K562 (cell line): ENCODE results near the gene CENPH. TPM values are rescaled to one million over a fixed set of nuclear protein-coding genes. Genes with fewer than 3 reads are reported as not detected.

Source experiments
- ATF7 ChIP-seq: fragments of 450-650 bp; IDR thresholded peaks from 2 replicates; pipeline ENCODE4 v1.7.1; 2014; ENCODE audit warnings: mild to moderate bottlenecking, moderate library complexity
- CEBPG ChIP-seq, 3 experiments: fragments of 200-800 bp in 1 of 3; sonication (Bioruptor generic) in 1 of 3; sonication (generic) in 1 of 3; formaldehyde crosslinking in 1 of 3; IDR thresholded peaks in 2 of 3; conservative IDR thresholded peaks in 1 of 3; 2 replicates each; pipeline versions ENCODE4 v1.6.1 to v1.8.0; 2016 to 2022; ENCODE audit warnings: missing compliant biosample characterization in 2 of 3, missing genetic modification characterization in 2 of 3, mild to moderate bottlenecking in 1 of 3, missing genetic modification reagents in 1 of 3
- CTBP1 ChIP-seq: fragments of 450-650 bp; IDR thresholded peaks from 2 replicates; pipeline ENCODE4 v1.6.1; 2016; ENCODE audit warnings: borderline replicate concordance
- MYC ChIP-seq, 2 experiments: fragments of 250-450 bp in 1 of 2; sonication (Bioruptor Pico) in 1 of 2; IDR thresholded peaks; 2 replicates each; pipeline versions ENCODE4 v1.5.1 to v1.6.1; 2012 to 2021; ENCODE audit warnings: low read depth in 2 of 2, borderline replicate concordance in 1 of 2, improper control_type of control experiment in 1 of 2, low read length in 1 of 2, mild to moderate bottlenecking in 1 of 2, moderate library complexity in 1 of 2
- NFE2 ChIP-seq: IDR thresholded peaks from 2 replicates; pipeline ENCODE4 v1.6.1; 2014; ENCODE audit warnings: antibody characterized with exemption, low read depth
- RCOR1 ChIP-seq, 2 experiments: IDR thresholded peaks; 2 replicates each; pipeline ENCODE4 v1.6.1; 2012; ENCODE audit warnings: low read depth in 2 of 2, low read length in 2 of 2, borderline replicate concordance in 1 of 2, improper control_type of control experiment in 1 of 2
- polyA plus RNA-seq, 8 experiments: library from polyadenylated mRNA; depleted of rRNA in 4 of 8; stranded (reverse) in 5 of 8; unstranded in 3 of 8; fragments of >200 nt; fragmentation: Nextera tagmentation in 2 of 8; fragmentation: Illumina TruSeq in 1 of 8; extraction: Ambion mirVana in 2 of 8; extraction: Trizol in 1 of 8; gene quantifications; 2 replicates each; pipeline versions ENCODE4 v1.2.1 to v1.2.3, GENCODE V29; 2011 to 2014; ENCODE audit warnings: inconsistent platforms in 1 of 8, missing spikeins in 1 of 8
- total RNA-seq, 7 experiments: library from RNA; depleted of rRNA in 6 of 7; stranded (reverse); fragments of >200 nt in 6 of 7; fragmentation: Illumina TruSeq in 2 of 7; extraction: Trizol in 2 of 7; gene quantifications; 2 replicates each; pipeline versions ENCODE4 v1.2.1 to v1.2.3, GENCODE V29; 2011 to 2021; ENCODE audit warnings: low replicate concordance in 1 of 7
- TF ChIP-seq, protein P1 (sequence below), 2 experiments: fragments of 450-650 bp; formaldehyde crosslinking in 1 of 2; IDR thresholded peaks; 2 replicates each; pipeline versions ENCODE4 v1.4.0 to v1.6.1; 2014 to 2020; ENCODE audit warnings: mild to moderate bottlenecking in 2 of 2, borderline replicate concordance in 1 of 2, low read depth in 1 of 2
- TF ChIP-seq, protein P2 (sequence below): sonication (generic); formaldehyde crosslinking; IDR thresholded peaks from 2 replicates; pipeline ENCODE4 v1.8.0; 2022; ENCODE audit warnings: missing genetic modification reagents, mild to moderate bottlenecking, moderate library complexity, borderline replicate concordance
- TF ChIP-seq, protein P3 (sequence below): fragments of 450-650 bp; IDR thresholded peaks from 2 replicates; pipeline ENCODE4 v1.6.1; 2016
- TF ChIP-seq, protein P4 (sequence below): fragments of 450-650 bp; IDR thresholded peaks from 2 replicates; pipeline ENCODE4 v1.6.1; 2018; ENCODE audit not compliant: partially characterized antibody

Gene CENPH
- total and polyA plus RNA-seq, 9 of the 15 experiments (the other 6 are each of a cell fraction or from before 2014, with no cell fraction given): 10.5 to 124 (median 74.9) TPM

DNA sequence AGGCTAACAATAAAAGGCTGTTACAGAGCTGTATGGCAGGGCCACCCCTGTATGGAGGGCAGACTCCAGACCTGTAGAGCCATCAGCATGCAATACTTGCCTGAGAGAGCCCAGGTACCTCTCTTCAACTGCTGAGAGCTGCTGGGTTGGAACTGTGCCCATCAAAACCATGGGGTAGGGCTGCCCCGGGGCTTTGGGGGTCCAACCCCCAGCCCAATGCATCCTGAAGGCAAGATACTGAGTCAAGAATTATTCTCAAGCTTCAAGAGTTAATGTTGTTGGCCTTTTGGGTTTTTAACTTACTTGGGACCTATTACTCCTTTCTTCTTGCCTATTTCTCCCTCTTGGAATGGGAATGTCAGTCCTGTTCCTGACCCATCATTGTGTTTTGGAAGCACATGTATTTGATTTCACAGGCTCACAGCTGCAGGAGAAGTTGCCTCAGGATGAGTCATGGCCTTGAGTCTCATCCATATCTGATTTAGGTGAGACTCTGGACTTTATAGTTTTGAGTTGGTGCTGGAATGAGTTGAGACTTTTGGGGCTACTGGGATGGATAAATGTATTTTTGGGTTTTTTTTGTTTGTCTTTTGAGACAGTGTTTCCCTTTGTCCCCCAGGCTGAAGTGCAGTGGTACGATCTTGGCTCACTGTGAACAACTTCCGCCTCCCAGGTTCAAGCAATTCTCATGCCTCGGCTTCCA is 24.3 kb downstream of the CENPH start (continued):
- TF ChIP-seq, protein P1, sequence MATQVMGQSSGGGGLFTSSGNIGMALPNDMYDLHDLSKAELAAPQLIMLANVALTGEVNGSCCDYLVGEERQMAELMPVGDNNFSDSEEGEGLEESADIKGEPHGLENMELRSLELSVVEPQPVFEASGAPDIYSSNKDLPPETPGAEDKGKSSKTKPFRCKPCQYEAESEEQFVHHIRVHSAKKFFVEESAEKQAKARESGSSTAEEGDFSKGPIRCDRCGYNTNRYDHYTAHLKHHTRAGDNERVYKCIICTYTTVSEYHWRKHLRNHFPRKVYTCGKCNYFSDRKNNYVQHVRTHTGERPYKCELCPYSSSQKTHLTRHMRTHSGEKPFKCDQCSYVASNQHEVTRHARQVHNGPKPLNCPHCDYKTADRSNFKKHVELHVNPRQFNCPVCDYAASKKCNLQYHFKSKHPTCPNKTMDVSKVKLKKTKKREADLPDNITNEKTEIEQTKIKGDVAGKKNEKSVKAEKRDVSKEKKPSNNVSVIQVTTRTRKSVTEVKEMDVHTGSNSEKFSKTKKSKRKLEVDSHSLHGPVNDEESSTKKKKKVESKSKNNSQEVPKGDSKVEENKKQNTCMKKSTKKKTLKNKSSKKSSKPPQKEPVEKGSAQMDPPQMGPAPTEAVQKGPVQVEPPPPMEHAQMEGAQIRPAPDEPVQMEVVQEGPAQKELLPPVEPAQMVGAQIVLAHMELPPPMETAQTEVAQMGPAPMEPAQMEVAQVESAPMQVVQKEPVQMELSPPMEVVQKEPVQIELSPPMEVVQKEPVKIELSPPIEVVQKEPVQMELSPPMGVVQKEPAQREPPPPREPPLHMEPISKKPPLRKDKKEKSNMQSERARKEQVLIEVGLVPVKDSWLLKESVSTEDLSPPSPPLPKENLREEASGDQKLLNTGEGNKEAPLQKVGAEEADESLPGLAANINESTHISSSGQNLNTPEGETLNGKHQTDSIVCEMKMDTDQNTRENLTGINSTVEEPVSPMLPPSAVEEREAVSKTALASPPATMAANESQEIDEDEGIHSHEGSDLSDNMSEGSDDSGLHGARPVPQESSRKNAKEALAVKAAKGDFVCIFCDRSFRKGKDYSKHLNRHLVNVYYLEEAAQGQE (IDR thresholded peaks at IDR 0.05; ENCODE audit: borderline replicate concordance): no peak
- TF ChIP-seq, protein P1 (CRISPR knock-in tag; IDR thresholded peaks at IDR 0.05; ENCODE audit: low read depth): no peak
- TF ChIP-seq, protein P2, sequence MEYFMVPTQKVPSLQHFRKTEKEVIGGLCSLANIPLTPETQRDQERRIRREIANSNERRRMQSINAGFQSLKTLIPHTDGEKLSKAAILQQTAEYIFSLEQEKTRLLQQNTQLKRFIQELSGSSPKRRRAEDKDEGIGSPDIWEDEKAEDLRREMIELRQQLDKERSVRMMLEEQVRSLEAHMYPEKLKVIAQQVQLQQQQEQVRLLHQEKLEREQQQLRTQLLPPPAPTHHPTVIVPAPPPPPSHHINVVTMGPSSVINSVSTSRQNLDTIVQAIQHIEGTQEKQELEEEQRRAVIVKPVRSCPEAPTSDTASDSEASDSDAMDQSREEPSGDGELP (CRISPR knock-in tag): peak; percentile 41; the same call in 1 of the 2 replicates
- TF ChIP-seq NFE2 (peak; percentile 46; the same call in 1 of the 2 replicates), CEBPG (CRISPR knock-in tag; IDR thresholded peaks at IDR 0.05) (0 out of 2 replicates have a peak, but pooled peaks have one; percentile 18), CEBPG (tag; conservative IDR thresholded peaks at IDR 0.05 in 1 of 2, IDR thresholded peaks at IDR 0.05 in 1 of 2) (peak in 1 of 2 experiments; percentile 52; a peak in 1 of 4 replicates), ATF7 (peak; percentile 60), CTBP1 (0 out of 2 replicates have a peak, but pooled peaks have one; percentile 15), RCOR1 (IDR thresholded peaks at IDR 0.05; ENCODE audit: borderline replicate concordance in 1 of 2, low read depth in 2 of 2, low read length in 2 of 2) (0 out of 4 replicates have a peak, but pooled peaks of 1 of the 2 experiments have one; percentile 50), MYC (IDR thresholded peaks at IDR 0.05; ENCODE audit: low read depth, low read length) (peak; percentile 76), MYC (CRISPR knock-in tag; IDR thresholded peaks at IDR 0.05; ENCODE audit: borderline replicate concordance, low read depth) (no peak)
- TF ChIP-seq, protein P3, sequence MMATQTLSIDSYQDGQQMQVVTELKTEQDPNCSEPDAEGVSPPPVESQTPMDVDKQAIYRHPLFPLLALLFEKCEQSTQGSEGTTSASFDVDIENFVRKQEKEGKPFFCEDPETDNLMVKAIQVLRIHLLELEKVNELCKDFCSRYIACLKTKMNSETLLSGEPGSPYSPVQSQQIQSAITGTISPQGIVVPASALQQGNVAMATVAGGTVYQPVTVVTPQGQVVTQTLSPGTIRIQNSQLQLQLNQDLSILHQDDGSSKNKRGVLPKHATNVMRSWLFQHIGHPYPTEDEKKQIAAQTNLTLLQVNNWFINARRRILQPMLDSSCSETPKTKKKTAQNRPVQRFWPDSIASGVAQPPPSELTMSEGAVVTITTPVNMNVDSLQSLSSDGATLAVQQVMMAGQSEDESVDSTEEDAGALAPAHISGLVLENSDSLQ: 0 out of 2 replicates have a peak, but pooled peaks have one; percentile 7
- TF ChIP-seq, protein P4, sequence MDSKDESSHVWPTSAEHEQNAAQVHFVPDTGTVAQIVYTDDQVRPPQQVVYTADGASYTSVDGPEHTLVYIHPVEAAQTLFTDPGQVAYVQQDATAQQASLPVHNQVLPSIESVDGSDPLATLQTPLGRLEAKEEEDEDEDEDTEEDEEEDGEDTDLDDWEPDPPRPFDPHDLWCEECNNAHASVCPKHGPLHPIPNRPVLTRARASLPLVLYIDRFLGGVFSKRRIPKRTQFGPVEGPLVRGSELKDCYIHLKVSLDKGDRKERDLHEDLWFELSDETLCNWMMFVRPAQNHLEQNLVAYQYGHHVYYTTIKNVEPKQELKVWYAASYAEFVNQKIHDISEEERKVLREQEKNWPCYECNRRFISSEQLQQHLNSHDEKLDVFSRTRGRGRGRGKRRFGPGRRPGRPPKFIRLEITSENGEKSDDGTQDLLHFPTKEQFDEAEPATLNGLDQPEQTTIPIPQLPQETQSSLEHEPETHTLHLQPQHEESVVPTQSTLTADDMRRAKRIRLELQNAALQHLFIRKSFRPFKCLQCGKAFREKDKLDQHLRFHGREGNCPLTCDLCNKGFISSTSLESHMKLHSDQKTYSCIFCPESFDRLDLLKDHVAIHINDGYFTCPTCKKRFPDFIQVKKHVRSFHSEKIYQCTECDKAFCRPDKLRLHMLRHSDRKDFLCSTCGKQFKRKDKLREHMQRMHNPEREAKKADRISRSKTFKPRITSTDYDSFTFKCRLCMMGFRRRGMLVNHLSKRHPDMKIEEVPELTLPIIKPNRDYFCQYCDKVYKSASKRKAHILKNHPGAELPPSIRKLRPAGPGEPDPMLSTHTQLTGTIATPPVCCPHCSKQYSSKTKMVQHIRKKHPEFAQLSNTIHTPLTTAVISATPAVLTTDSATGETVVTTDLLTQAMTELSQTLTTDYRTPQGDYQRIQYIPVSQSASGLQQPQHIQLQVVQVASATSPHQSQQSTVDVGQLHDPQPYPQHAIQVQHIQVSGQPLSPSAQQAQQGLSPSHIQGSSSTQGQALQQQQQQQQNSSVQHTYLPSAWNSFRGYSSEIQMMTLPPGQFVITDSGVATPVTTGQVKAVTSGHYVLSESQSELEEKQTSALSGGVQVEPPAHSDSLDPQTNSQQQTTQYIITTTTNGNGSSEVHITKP: peak; percentile 90
